ENCODE results near the gene NT5M. TPM values are rescaled to one million over a fixed set of nuclear protein-coding genes. Genes with fewer than 3 reads are reported as not detected.

The NT5M gene
- total RNA-seq, 1 donor from 2014 or later = 8.2 TPM

DNA sequence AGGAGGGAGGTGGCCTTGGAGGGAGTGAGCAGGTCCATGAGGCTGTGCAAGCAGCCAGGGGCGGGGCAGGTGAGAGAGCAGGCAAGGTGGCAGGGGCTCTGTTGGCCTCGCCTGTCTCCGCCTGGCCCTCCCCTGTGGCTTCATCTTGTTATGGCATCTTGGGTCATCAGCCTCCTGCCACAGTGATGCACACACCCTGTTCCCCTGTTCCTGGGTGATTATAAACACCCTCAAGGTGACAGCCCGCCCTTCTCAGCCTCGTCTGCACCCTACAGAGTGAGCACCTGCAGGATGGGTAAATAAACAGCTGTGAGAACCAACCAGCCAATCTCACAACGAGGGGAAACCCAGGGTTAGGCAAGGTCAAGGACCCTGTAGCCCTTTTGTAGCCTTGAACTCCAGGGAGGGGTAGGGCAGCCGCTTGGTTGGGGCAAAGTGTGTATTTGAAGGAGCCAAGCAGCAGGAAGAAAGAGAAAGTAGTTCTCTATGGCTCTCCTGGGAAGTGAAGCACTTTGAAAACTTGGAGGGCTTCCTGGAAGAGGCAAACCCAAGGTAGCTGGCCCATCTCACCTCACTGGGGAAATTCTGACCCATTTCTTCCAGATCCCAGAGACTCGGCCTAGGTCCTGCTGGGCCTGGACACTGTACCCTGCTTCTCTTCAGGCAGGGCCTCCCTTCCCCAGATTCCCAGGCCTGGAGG lies 60.6 kb downstream of the NT5M start:
- H3K27me3 Mint-ChIP-seq (ENCODE audit: unreplicated experiment) = peaks cover 8% of the 10 kb centered on the region
- H3K4me1 Mint-ChIP-seq (ENCODE audit: low read depth, unreplicated experiment) = peaks cover 17% of the 10 kb centered on the region
- peak; percentile 11 for DNase-seq
- H3K36me3 Mint-ChIP-seq (ENCODE audit: unreplicated experiment) = peaks cover 33% of the 10 kb centered on the region
- H3K27ac Mint-ChIP-seq (ENCODE audit: unreplicated experiment) = no peak overlapping the region
- peaks cover 19% of the 10 kb centered on the region for H3K9me3 Mint-ChIP-seq (ENCODE audit: unreplicated experiment)
- TF ChIP-seq CTCF (IDR thresholded peaks at IDR 0.05; ENCODE audit: partially characterized antibody, unreplicated experiment) = no peak
- no peak overlapping the region for H3K4me3 Mint-ChIP-seq (ENCODE audit: unreplicated experiment)

DNA sequence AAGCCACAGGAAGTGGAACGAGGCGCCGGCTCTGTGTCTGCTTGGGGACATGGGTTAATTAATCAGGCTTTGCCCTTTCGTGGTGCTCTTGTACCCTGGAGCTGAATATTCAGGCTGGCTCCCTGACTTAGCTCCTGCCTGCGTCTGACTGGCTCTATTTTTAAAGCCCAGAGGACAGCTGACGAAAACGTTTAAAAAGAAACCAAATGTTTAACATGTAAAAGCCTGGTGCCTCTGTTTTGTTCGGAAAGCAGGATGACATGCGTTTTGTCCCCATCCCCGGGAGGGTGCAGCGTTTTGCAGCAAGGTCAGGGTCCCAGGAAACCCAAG lies 61.1 kb downstream of the NT5M start:
- no peak for TF ChIP-seq CTCF (IDR thresholded peaks at IDR 0.05; ENCODE audit: partially characterized antibody, unreplicated experiment)
- Mint-ChIP-seq H3K36me3 (ENCODE audit: unreplicated experiment) (peaks cover 28% of the 10 kb centered on the region), H3K9me3 (ENCODE audit: unreplicated experiment) (peaks cover 18% of the 10 kb centered on the region), H3K4me1 (ENCODE audit: low read depth, unreplicated experiment) (peaks cover 17% of the 10 kb centered on the region), H3K4me3 (ENCODE audit: unreplicated experiment) (no peak overlapping the region), H3K27ac (ENCODE audit: unreplicated experiment) (no peak overlapping the region), H3K27me3 (ENCODE audit: unreplicated experiment) (peaks cover 5% of the 10 kb centered on the region)
- no peak for DNase-seq

- peaks cover 19% of the 10 kb centered on the region for H3K4me1 Mint-ChIP-seq (ENCODE audit: low read depth, unreplicated experiment)
- no peak overlapping the region for H3K4me3 Mint-ChIP-seq (ENCODE audit: unreplicated experiment)
- peak; percentile 5 for DNase-seq
- H3K9me3 Mint-ChIP-seq (ENCODE audit: unreplicated experiment) = peaks cover 15% of the 10 kb centered on the region
- H3K27me3 Mint-ChIP-seq (ENCODE audit: unreplicated experiment) = peaks cover 5% of the 10 kb centered on the region
- TF ChIP-seq CTCF (IDR thresholded peaks at IDR 0.05; ENCODE audit: partially characterized antibody, unreplicated experiment) = no peak
- H3K27ac Mint-ChIP-seq (ENCODE audit: unreplicated experiment) = no peak overlapping the region
- H3K36me3 Mint-ChIP-seq (ENCODE audit: unreplicated experiment) = peaks cover 15% of the 10 kb centered on the region
Measured at GRCh38 chr17:17365476-17366110, 62.4 kb downstream of the NT5M start.

DNA sequence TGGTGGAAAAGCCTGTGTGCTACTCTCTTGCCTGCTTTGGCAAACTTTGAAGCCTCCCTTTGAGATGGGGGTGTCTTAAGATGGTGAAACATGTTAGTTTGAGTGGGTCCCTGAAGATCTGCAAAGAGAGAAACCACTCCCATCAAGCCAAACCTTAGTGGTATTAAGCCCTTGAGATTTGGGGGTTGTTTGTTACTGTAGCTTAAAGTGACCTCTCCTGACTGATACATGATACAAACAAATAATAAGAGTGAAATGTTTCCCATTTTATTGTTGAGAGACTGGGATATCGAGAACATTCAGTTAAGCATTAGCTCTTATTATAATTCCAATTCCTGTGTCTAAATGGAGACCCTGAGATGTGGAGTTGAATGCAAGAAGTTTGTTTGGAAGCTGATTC lies 63.1 kb downstream of the NT5M start:
- peaks cover 10% of the 10 kb centered on the region for H3K36me3 Mint-ChIP-seq (ENCODE audit: unreplicated experiment)
- H3K27ac Mint-ChIP-seq (ENCODE audit: unreplicated experiment) = peak overlapping the region; percentile 37
- peak overlapping the region; percentile 27 for H3K4me3 Mint-ChIP-seq (ENCODE audit: unreplicated experiment)
- DNase-seq = no peak
- peaks cover 17% of the 10 kb centered on the region for H3K4me1 Mint-ChIP-seq (ENCODE audit: low read depth, unreplicated experiment)
- TF ChIP-seq CTCF (IDR thresholded peaks at IDR 0.05; ENCODE audit: partially characterized antibody, unreplicated experiment) = no peak
- peaks cover 6% of the 10 kb centered on the region for H3K27me3 Mint-ChIP-seq (ENCODE audit: unreplicated experiment)
- peaks cover 12% of the 10 kb centered on the region for H3K9me3 Mint-ChIP-seq (ENCODE audit: unreplicated experiment)
